GM12878 (cell line): ENCODE data around the gene USP28.

ENCODE experiments used
- BACH1 ChIP-seq: fragments of 450-650 bp; IDR thresholded peaks from 2 replicates; pipeline ENCODE4 v1.6.1; 2017; ENCODE audit warnings: mild to moderate bottlenecking, borderline replicate concordance
- EP300 ChIP-seq, 2 experiments: fragments of 150-350 bp in 1 of 2; IDR thresholded peaks; 2 replicates each; pipeline ENCODE4 v1.6.1; 2011 to 2012; ENCODE audit warnings: low read depth in 2 of 2, low read length in 2 of 2, borderline replicate concordance in 1 of 2, improper control_type of control experiment in 1 of 2, inconsistent platforms in 1 of 2; ENCODE audit not compliant: control insufficient read depth in 1 of 2
- SRF ChIP-seq, 2 experiments: IDR thresholded peaks; 2 replicates each; pipeline ENCODE4 v1.6.1; 2011; ENCODE audit warnings: low read depth in 2 of 2, low read length in 2 of 2, mild to moderate bottlenecking in 1 of 2, moderate library complexity in 1 of 2

DNA sequence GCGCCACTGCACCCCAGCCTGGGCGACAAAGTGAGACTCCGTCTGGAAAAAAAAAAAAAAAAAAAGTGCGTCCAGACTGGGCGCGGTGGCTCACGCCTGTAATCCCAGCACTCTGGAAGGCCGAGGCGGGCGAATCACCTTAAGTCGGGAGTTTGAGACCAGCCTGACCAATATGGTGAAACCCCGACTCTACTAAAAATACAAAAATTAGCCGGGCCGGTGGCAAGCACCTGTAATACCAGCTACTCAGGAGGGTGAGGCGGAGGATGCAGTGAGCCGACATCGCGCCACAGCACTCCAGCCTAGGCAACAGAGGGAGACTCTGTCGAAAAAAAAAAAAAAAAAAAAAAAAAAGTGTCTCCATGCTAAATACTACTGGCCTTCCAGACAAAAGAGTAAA, 1.3 kb downstream of the USP28 start:
- no peak for TF ChIP-seq BACH1
- TF ChIP-seq EP300 (IDR thresholded peaks at IDR 0.05; ENCODE audit: borderline replicate concordance in 1 of 2, control insufficient read depth in 1 of 2, low read depth in 2 of 2, low read length in 2 of 2) = no peak
- TF ChIP-seq SRF (IDR thresholded peaks at IDR 0.05; ENCODE audit: low read depth in 2 of 2, low read length in 2 of 2) = no peak
